Trophoblast cell (in vitro differentiated cells and primary cell): Measurements from ENCODE around the gene PPP1R13L.

Source experiments
- DNase-seq, 2 donors: peaks; one replicate each; pipeline ENCODE4 v3.0.0-alpha.2; 2016
- H2AFZ ChIP-seq: 2 replicates; pipeline ENCODE4 v1.6.1; 2013; ENCODE audit warnings: low read length, moderate library complexity, mild to moderate bottlenecking; ENCODE audit not compliant: insufficient read depth, poor library complexity
- H2AK5ac ChIP-seq: 2 replicates; pipeline ENCODE4 v1.6.1; 2013; ENCODE audit warnings: mild to moderate bottlenecking, low read length
- H2BK120ac ChIP-seq: 2 replicates; pipeline ENCODE4 v1.6.1; 2013; ENCODE audit warnings: low read length, mild to moderate bottlenecking, moderate library complexity; ENCODE audit not compliant: insufficient read depth, poor library complexity
- H2BK12ac ChIP-seq: 2 replicates; pipeline ENCODE4 v1.6.1; 2013; ENCODE audit warnings: mild to moderate bottlenecking, low read length, moderate library complexity
- H2BK5ac ChIP-seq: 2 replicates; pipeline ENCODE4 v1.6.1; 2013; ENCODE audit warnings: low read length, low read depth, moderate library complexity, mild to moderate bottlenecking; ENCODE audit not compliant: poor library complexity
- H3K14ac ChIP-seq: 2 replicates; pipeline ENCODE4 v1.6.1; 2013; ENCODE audit warnings: mild to moderate bottlenecking, low read length
- H3K18ac ChIP-seq: 2 replicates; pipeline ENCODE4 v1.6.1; 2013; ENCODE audit warnings: mild to moderate bottlenecking, low read length
- H3K23ac ChIP-seq: 2 replicates; pipeline ENCODE4 v1.6.1; 2013; ENCODE audit warnings: low read length
- H3K27ac ChIP-seq: 2 replicates; pipeline ENCODE4 v1.5.1; 2013; ENCODE audit warnings: low read depth, mild to moderate bottlenecking, inconsistent platforms, low read length, moderate library complexity
- H3K27me3 ChIP-seq: 2 replicates; pipeline ENCODE4 v1.6.1; 2013; ENCODE audit warnings: inconsistent platforms, mild to moderate bottlenecking, low read length, moderate library complexity; ENCODE audit not compliant: insufficient read depth
- H3K36me3 ChIP-seq, 2 experiments: 1 replicate in 1 of 2; 2 replicates in 1 of 2; pipeline ENCODE4 v1.6.1; 2013; ENCODE audit warnings: low read length in 2 of 2, mild to moderate bottlenecking in 2 of 2, moderate library complexity in 1 of 2; ENCODE audit not compliant: insufficient read depth in 2 of 2, control insufficient read depth in 1 of 2
- H3K4ac ChIP-seq: 2 replicates; pipeline ENCODE4 v1.6.1; 2013; ENCODE audit warnings: low read depth, mild to moderate bottlenecking, low read length, moderate library complexity
- H3K4me1 ChIP-seq, 2 experiments: 1 replicate in 1 of 2; 2 replicates in 1 of 2; pipeline ENCODE4 v1.6.1; 2013; ENCODE audit warnings: low read length in 2 of 2, mild to moderate bottlenecking in 2 of 2, moderate library complexity in 1 of 2; ENCODE audit not compliant: insufficient read depth in 2 of 2, control insufficient read depth in 1 of 2
- H3K4me2 ChIP-seq: 2 replicates; pipeline ENCODE4 v1.6.1; 2013; ENCODE audit warnings: inconsistent platforms, mild to moderate bottlenecking, low read length, moderate library complexity
- H3K4me3 ChIP-seq: 2 replicates; pipeline ENCODE4 v1.5.1; 2013; ENCODE audit warnings: mild to moderate bottlenecking, low read depth, low read length, inconsistent platforms
- H3K79me1 ChIP-seq: one replicate; pipeline ENCODE4 v1.6.1; 2013; ENCODE audit warnings: low read length
- H3K79me2 ChIP-seq: 2 replicates; pipeline ENCODE4 v1.6.1; 2013; ENCODE audit warnings: low read length, mild to moderate bottlenecking; ENCODE audit not compliant: control insufficient read depth, insufficient read depth, poor library complexity
- H3K9ac ChIP-seq: 2 replicates; pipeline ENCODE4 v1.6.1; 2013; ENCODE audit warnings: mild to moderate bottlenecking, low read length
- H3K9me3 ChIP-seq: 2 replicates; pipeline ENCODE4 v1.6.1; 2013; ENCODE audit warnings: low read depth, mild to moderate bottlenecking, control low read depth, inconsistent platforms, low read length; ENCODE audit not compliant: insufficient read depth
- H4K12ac ChIP-seq: 2 replicates; pipeline ENCODE4 v1.6.1; 2013; ENCODE audit warnings: low read depth, mild to moderate bottlenecking, low read length, moderate library complexity
- H4K8ac ChIP-seq: 2 replicates; pipeline ENCODE4 v1.6.1; 2013; ENCODE audit warnings: low read depth, mild to moderate bottlenecking, low read length, moderate library complexity
- H4K91ac ChIP-seq: one replicate; pipeline ENCODE4 v1.6.1; 2013; ENCODE audit warnings: low read depth, mild to moderate bottlenecking, low read length, moderate library complexity
- WGBS: extraction: QIAGEN DNeasy Blood & Tissue Kit; methylation state at CpG from one replicate; pipeline ENCODE4 v1.1.7; 2013; ENCODE audit warnings: missing lambda C conversion rate; ENCODE audit not compliant: insufficient read length, insufficient coverage; ENCODE audit errors: extremely low coverage; 5-methylcytosine and 5-hydroxymethylcytosine counted together

The PPP1R13L gene

DNA sequence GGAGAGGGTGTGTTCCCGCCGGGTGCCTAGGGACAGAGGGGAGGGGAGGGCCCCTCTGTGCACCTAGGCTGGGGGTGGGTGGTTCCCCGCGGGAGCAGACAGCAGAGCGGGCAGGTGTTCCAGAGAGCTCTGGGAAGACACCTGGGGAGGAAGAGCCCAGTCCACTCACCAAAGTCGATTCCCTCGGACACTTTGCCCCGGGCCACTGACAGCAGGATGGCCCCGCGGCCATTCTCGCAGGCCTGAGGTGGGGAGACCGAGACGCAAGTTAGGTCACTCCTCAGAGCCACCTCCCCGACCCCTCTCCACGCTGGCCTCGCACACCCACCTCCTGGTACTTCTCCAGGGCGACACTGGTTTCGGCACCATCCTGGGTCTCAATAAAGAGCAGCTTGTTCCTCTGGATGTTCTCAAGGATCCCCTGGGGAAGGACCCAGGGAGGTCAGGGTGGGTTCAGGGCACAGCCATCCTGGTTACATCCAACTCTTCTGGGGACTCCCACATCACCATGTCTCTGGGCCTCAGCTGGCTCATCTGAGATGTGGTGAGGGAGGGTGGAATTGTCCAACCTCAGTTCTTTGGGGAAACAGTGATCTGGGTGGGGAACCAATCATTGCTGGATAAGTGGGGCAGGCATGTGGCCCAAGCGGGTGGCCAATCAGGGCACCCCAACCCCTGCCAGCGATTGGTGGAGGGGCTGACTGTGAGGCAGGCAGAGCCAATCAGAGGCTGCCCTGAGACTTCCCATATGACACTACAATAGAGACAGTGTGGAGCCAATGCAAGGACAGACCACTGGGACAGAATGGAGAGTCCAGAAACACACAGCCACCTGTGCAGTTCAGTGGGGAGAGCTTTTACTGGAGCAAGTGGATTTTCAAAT is 51.7 kb downstream of the PPP1R13L start:
- no peak overlapping the region for H3K23ac ChIP-seq
- no peak overlapping the region for H3K4me3 ChIP-seq
- H3K36me3 ChIP-seq: peaks cover 75 to 83% of the 10 kb centered on the region in 2 experiments

DNA sequence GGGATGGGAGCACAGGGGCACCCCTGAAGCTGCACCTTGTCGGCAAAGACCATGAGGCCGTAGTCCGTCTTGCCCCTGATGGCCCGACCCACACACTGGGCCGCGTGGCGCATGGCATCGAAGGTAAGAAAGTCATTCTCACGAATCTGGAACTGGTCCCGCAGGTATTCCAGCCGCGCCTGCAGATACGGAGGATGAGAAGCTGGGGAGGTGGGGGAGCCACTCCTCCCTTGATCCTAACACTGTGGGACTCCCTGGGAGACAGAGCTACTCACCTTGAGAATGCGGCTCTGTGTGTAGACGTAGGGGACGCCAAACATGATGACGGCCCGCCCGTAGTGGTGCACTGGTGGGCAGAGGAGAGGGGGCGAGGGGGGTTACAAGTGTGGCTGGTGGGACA is 52.4 kb downstream of the PPP1R13L start:
- H2BK12ac ChIP-seq: no peak overlapping the region
- H3K4me1 ChIP-seq: no peaks in the 10 kb centered on the region
- no peak overlapping the region for H3K18ac ChIP-seq
- H2BK120ac ChIP-seq: no peak overlapping the region
- H3K9me3 ChIP-seq: peaks cover 4% of the 10 kb centered on the region
- H3K36me3 ChIP-seq: peaks cover 72 to 81% of the 10 kb centered on the region in 2 experiments
- H3K79me2 ChIP-seq: no peaks in the 10 kb centered on the region
- no peak overlapping the region for H3K4ac ChIP-seq
- H3K79me1 ChIP-seq: no peaks in the 10 kb centered on the region
- no peaks in the 10 kb centered on the region for H3K27me3 ChIP-seq
- H4K91ac ChIP-seq: no peak overlapping the region
- no peak overlapping the region for H2AFZ ChIP-seq
- H3K4me3 ChIP-seq: peak overlapping the region; percentile 7
- no peak overlapping the region for H3K27ac ChIP-seq
- H3K4me2 ChIP-seq: no peak overlapping the region
- H4K8ac ChIP-seq: no peak overlapping the region
- DNase-seq: no peak
- no peak overlapping the region for H3K9ac ChIP-seq
- no peak overlapping the region for H3K23ac ChIP-seq
- H4K12ac ChIP-seq: no peak overlapping the region
- WGBS: no CpG with 5 or more reads among the region's 20 CpGs
- H3K14ac ChIP-seq: no peak overlapping the region
- H2BK5ac ChIP-seq: no peak overlapping the region
- H2AK5ac ChIP-seq: no peak overlapping the region

More for the DNA sequence above, 51.7 kb downstream of the PPP1R13L start:
- no peak overlapping the region for H2BK120ac ChIP-seq
- H2AFZ ChIP-seq: no peak overlapping the region
- no peak overlapping the region for H2AK5ac ChIP-seq
- no peak for DNase-seq
- H2BK5ac ChIP-seq: no peak overlapping the region
- H4K12ac ChIP-seq: no peak overlapping the region
- H3K27me3 ChIP-seq: no peaks in the 10 kb centered on the region
- H4K91ac ChIP-seq: no peak overlapping the region
- H3K14ac ChIP-seq: no peak overlapping the region
- H3K4me2 ChIP-seq: no peak overlapping the region
- H3K27ac ChIP-seq: no peak overlapping the region
- no peak overlapping the region for H4K8ac ChIP-seq
- H3K9ac ChIP-seq: no peak overlapping the region
- H3K79me2 ChIP-seq: no peaks in the 10 kb centered on the region
- no peaks in the 10 kb centered on the region for H3K79me1 ChIP-seq
- no CpG with 5 or more reads among the region's 20 CpGs for WGBS
- no peak overlapping the region for H3K18ac ChIP-seq
- H2BK12ac ChIP-seq: no peak overlapping the region
- no peaks in the 10 kb centered on the region for H3K4me1 ChIP-seq
- H3K4ac ChIP-seq: no peak overlapping the region
- peaks cover 2% of the 10 kb centered on the region for H3K9me3 ChIP-seq

- Histone ChIP-seq H2BK12ac (no peak overlapping the region), H3K4ac (no peak overlapping the region), H3K27ac (no peak overlapping the region), H2BK5ac (no peak overlapping the region), H3K9ac (no peak overlapping the region), H3K79me2 (no peaks in the 10 kb centered on the region), H3K4me2 (no peak overlapping the region), H2BK120ac (no peak overlapping the region), H2AK5ac (no peak overlapping the region), H3K4me3 (peak overlapping the region; percentile 7), H3K23ac (no peak overlapping the region), H2AFZ (no peak overlapping the region), H3K9me3 (peaks cover 4% of the 10 kb centered on the region), H3K14ac (no peak overlapping the region), H3K36me3 (peaks cover 68 to 77% of the 10 kb centered on the region in 2 experiments), H3K79me1 (no peaks in the 10 kb centered on the region), H4K91ac (no peak overlapping the region), H4K12ac (no peak overlapping the region), H3K27me3 (no peaks in the 10 kb centered on the region), H4K8ac (no peak overlapping the region), H3K4me1 (no peaks in the 10 kb centered on the region), H3K18ac (no peak overlapping the region)
- DNase-seq: no peak
- WGBS: no CpG with 5 or more reads among the region's 15 CpGs
Observed at GRCh38 chr19:45352062-45352461, 52.8 kb downstream of the PPP1R13L start.

- H2BK120ac ChIP-seq: no peak overlapping the region
- no peak overlapping the region for H3K18ac ChIP-seq
- no peak overlapping the region for H3K9ac ChIP-seq
- no peak overlapping the region for H3K4me2 ChIP-seq
- no peak overlapping the region for H3K4ac ChIP-seq
- H2AFZ ChIP-seq: no peak overlapping the region
- H4K12ac ChIP-seq: no peak overlapping the region
- H2AK5ac ChIP-seq: no peak overlapping the region
- no peak overlapping the region for H4K8ac ChIP-seq
- H3K79me1 ChIP-seq: no peaks in the 10 kb centered on the region
- no peaks in the 10 kb centered on the region for H3K27me3 ChIP-seq
- no peak overlapping the region for H4K91ac ChIP-seq
- H2BK5ac ChIP-seq: no peak overlapping the region
- H2BK12ac ChIP-seq: no peak overlapping the region
- no peak overlapping the region for H3K4me3 ChIP-seq
- no peak for DNase-seq
- no peaks in the 10 kb centered on the region for H3K79me2 ChIP-seq
- no peaks in the 10 kb centered on the region for H3K4me1 ChIP-seq
- no peak overlapping the region for H3K14ac ChIP-seq
- H3K9me3 ChIP-seq: peaks cover 4% of the 10 kb centered on the region
- H3K27ac ChIP-seq: no peak overlapping the region
- peaks cover 62 to 71% of the 10 kb centered on the region in 2 experiments for H3K36me3 ChIP-seq
- WGBS: no CpG with 5 or more reads among the region's 13 CpGs
- H3K23ac ChIP-seq: no peak overlapping the region
Observed at GRCh38 chr19:45351401-45351952, 53.4 kb downstream of the PPP1R13L start.
